ENCODE results near the gene TAAR9.

Gene TAAR9

GRCh38 chr6:132495604-132496079 is 42.4 kb upstream of the TAAR9 start:
- no peak for TF ChIP-seq CTCF (IDR thresholded peaks at IDR 0.05)

- TF ChIP-seq CTCF (IDR thresholded peaks at IDR 0.05), result no peak
Measured at GRCh38 chr6:132496519-132497180, 41.4 kb upstream of the TAAR9 start.

GRCh38 chr6:132498638-132499037 is 39.4 kb upstream of the TAAR9 start:
- TF ChIP-seq CTCF (IDR thresholded peaks at IDR 0.05), result no peak

- TF ChIP-seq CTCF (IDR thresholded peaks at IDR 0.05), result no peak
Measured at GRCh38 chr6:132499757-132500156, 38.3 kb upstream of the TAAR9 start.

GRCh38 chr6:132504757-132505156 is 33.3 kb upstream of the TAAR9 start:
- TF ChIP-seq CTCF (IDR thresholded peaks at IDR 0.05), result no peak

- TF ChIP-seq CTCF (IDR thresholded peaks at IDR 0.05), result no peak
Measured at GRCh38 chr6:132505158-132505557, 32.9 kb upstream of the TAAR9 start.

GRCh38 chr6:132506461-132506860 is 31.6 kb upstream of the TAAR9 start:
- TF ChIP-seq CTCF (IDR thresholded peaks at IDR 0.05), result no peak

Measured in LNCAP (cell line).